CD14-positive monocyte (primary cell): ENCODE data around the gene ZNF423. TPM values are rescaled to one million over a fixed set of nuclear protein-coding genes. Genes with fewer than 3 reads are reported as not detected.

Source experiments
- DNase-seq, 3 donors: peaks; one replicate each; pipeline ENCODE4 v3.0.0-alpha.2; 2011 to 2022
- H2AFZ ChIP-seq: 2 replicates; pipeline ENCODE4 v1.6.0; 2012; ENCODE audit warnings: mild to moderate bottlenecking, low read depth, low read length, inconsistent platforms; ENCODE audit not compliant: insufficient read depth, poor library complexity, severe bottlenecking
- H3K27ac ChIP-seq, 2 donors: 1 replicate in 1 of 2; 2 replicates in 1 of 2; pipeline ENCODE4 v1.5.1; 2012 to 2013; ENCODE audit warnings: low read length in 2 of 2, control low read depth in 1 of 2, inconsistent platforms in 1 of 2, low read depth in 1 of 2, mild to moderate bottlenecking in 1 of 2
- H3K27me3 ChIP-seq, 2 donors: one replicate each; pipeline versions ENCODE4 v1.6.0 to v1.6.1; 2011 to 2013; ENCODE audit warnings: low read length in 2 of 2; ENCODE audit not compliant: control insufficient read depth in 2 of 2, insufficient read depth in 2 of 2
- H3K36me3 ChIP-seq, 2 donors: replicated peaks in 1 of 2; 1 replicate in 1 of 2; 2 replicates in 1 of 2; pipeline versions ENCODE4 v1.5.1 to v1.6.1; 2012 to 2013; ENCODE audit warnings: low read length in 2 of 2, control low read depth in 1 of 2, inconsistent platforms in 1 of 2, mild to moderate bottlenecking in 1 of 2; ENCODE audit not compliant: insufficient read depth in 2 of 2, control insufficient read depth in 1 of 2
- H3K4me1 ChIP-seq, 2 donors: 1 replicate in 1 of 2; 2 replicates in 1 of 2; pipeline versions ENCODE4 v1.5.1 to v1.6.1; 2012 to 2013; ENCODE audit warnings: low read length in 2 of 2, control low read depth in 1 of 2, inconsistent platforms in 1 of 2, mild to moderate bottlenecking in 1 of 2, moderate library complexity in 1 of 2; ENCODE audit not compliant: insufficient read depth in 2 of 2, control insufficient read depth in 1 of 2
- H3K4me2 ChIP-seq: replicated peaks from 2 replicates; pipeline ENCODE3; 2012; ENCODE audit warnings: low read length, moderate library complexity, mild to moderate bottlenecking; ENCODE audit not compliant: poor library complexity, severe bottlenecking; ENCODE audit errors: extremely low read depth
- H3K4me3 ChIP-seq, 3 experiments: fragments of 200-600 bp in 1 of 3; sonication (generic) in 1 of 3; replicated peaks in 1 of 3; 1 replicate in 2 of 3; 2 replicates in 1 of 3; pipeline ENCODE4 v1.5.1; 2011 to 2013; ENCODE audit warnings: low read length in 3 of 3, mild to moderate bottlenecking in 3 of 3, control low read depth in 2 of 3, low read depth in 2 of 3, inconsistent platforms in 1 of 3, moderate library complexity in 1 of 3
- H3K79me2 ChIP-seq: 2 replicates; pipeline ENCODE4 v1.6.0; 2012; ENCODE audit warnings: mild to moderate bottlenecking, control low read depth, inconsistent platforms, low read length, moderate library complexity; ENCODE audit not compliant: insufficient read depth
- H3K9ac ChIP-seq: 2 replicates; pipeline ENCODE4 v1.6.0; 2017; ENCODE audit warnings: low read length, mild to moderate bottlenecking; ENCODE audit not compliant: insufficient read depth, poor library complexity, severe bottlenecking
- H3K9me3 ChIP-seq, 2 donors: replicated peaks in 1 of 2; 1 replicate in 1 of 2; 2 replicates in 1 of 2; pipeline versions ENCODE4 v1.5.1 to v1.6.1; 2012 to 2013; ENCODE audit warnings: low read length in 2 of 2, control low read depth in 1 of 2; ENCODE audit not compliant: control insufficient read depth in 1 of 2, insufficient read depth in 1 of 2
- H4K20me1 ChIP-seq: 2 replicates; pipeline ENCODE4 v1.6.0; 2012; ENCODE audit warnings: mild to moderate bottlenecking, low read length, control low read depth, moderate library complexity; ENCODE audit not compliant: insufficient read depth
- H3K27ac Mint-ChIP-seq, 7 donors: one replicate each; pipeline ENCODE4 v1.8.0; 2020; ENCODE audit warnings: mild to moderate bottlenecking in 7 of 7, mixed read lengths in 7 of 7, moderate library complexity in 6 of 7, inconsistent platforms in 2 of 7
- H3K27me3 Mint-ChIP-seq, 3 donors: one replicate each; pipeline ENCODE4 v1.8.0; 2021 to 2022; ENCODE audit warnings: low read depth in 3 of 3, mild to moderate bottlenecking in 3 of 3, mixed read lengths in 3 of 3, moderate library complexity in 3 of 3, inconsistent platforms in 1 of 3
- H3K36me3 Mint-ChIP-seq, 2 donors: one replicate each; pipeline ENCODE4 v1.8.0; 2020; ENCODE audit warnings: mixed read lengths in 2 of 2, inconsistent platforms in 1 of 2, mild to moderate bottlenecking in 1 of 2
- H3K4me1 Mint-ChIP-seq: one replicate; pipeline ENCODE4 v1.8.0; 2020; ENCODE audit warnings: mild to moderate bottlenecking, mixed read lengths
- H3K4me3 Mint-ChIP-seq, 2 donors: one replicate each; pipeline ENCODE4 v1.8.0; 2020; ENCODE audit warnings: mild to moderate bottlenecking in 2 of 2, mixed read lengths in 2 of 2, moderate library complexity in 1 of 2
- H3K9me3 Mint-ChIP-seq, 7 donors: one replicate each; pipeline ENCODE4 v1.8.0; 2020 to 2022; ENCODE audit warnings: mixed read lengths in 7 of 7, mild to moderate bottlenecking in 6 of 7, moderate library complexity in 6 of 7, inconsistent platforms in 2 of 7
- WGBS: methylation state at CpG from one replicate; pipeline ENCODE4 v1.1.5; 2013; ENCODE audit warnings: missing lambda C conversion rate; ENCODE audit not compliant: insufficient coverage; 5-methylcytosine and 5-hydroxymethylcytosine counted together
- intact Hi-C, 2 donors: fragments of 100-400 bp; cut with micrococcal nuclease; formaldehyde crosslinking; loops; one replicate each; pipeline versions ENCODE4 v1.15.0 to v1.15.1; 2023
- polyA plus RNA-seq, 3 donors: library from polyadenylated mRNA; depleted of rRNA in 1 of 3; unstranded in 2 of 3; stranded (reverse) in 1 of 3; fragments of 300-500 nt in 2 of 3; fragments of >200 nt in 1 of 3; fragmentation: Illumina TruSeq in 2 of 3; gene quantifications; 1 replicate in 2 of 3; 2 replicates in 1 of 3; pipeline ENCODE4 v1.2.3, GENCODE V29; 2012 to 2021
- TF ChIP-seq, protein P1 (sequence below): fragments of 200-600 bp; IDR thresholded peaks from one replicate; pipeline ENCODE4 v1.8.0; 2022; ENCODE audit warnings: antibody characterized with exemption, mild to moderate bottlenecking

Gene ZNF423
- polyA plus RNA-seq, 3 donors: not detected

DNA sequence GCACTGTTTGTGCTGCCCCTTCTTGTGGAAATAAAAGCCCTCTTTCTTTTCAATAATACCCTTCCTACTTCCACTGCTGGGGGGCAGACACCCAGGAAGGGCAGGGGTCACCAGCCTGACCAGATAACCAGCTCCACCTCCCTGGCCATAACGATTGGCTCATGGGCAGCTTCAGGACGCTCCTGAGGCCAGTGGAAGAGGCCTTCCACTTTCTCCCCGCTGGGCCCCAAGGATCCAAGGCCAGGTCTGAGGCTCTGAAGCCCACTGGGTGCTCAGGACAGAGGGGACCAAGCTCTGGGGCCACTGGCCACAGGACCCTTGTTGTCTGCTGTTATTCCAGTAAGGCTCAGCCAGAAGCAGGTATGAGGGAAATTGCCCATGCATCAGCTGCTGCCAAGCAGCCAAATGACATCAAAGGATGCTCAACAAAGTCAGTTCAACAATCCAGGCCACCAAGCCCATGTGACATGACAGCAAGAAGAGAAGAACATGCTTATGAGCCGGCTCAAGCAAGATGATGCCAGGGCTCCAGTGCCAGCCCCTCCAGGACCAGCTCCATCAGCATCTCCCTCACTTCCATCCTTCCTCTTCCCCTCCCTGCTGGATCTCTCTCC, 238.8 kb downstream of the ZNF423 start:
- H3K4me1 Mint-ChIP-seq: no peaks in the 10 kb centered on the region
- no peaks in the 10 kb centered on the region for H3K27me3 Mint-ChIP-seq
- DNase-seq: no peak
- no peaks in the 10 kb centered on the region for H3K36me3 Mint-ChIP-seq
- no peak overlapping the region for H3K4me3 Mint-ChIP-seq
- no peak overlapping the region for H3K27ac ChIP-seq
- no peak overlapping the region for H2AFZ ChIP-seq
- no peak overlapping the region for H3K4me2 ChIP-seq
- H3K9me3 Mint-ChIP-seq: no peaks in the 10 kb centered on the region
- WGBS: 91% methylated on average over 3 of the region's 4 CpGs
- intact Hi-C loops: no loop called here
- no peaks in the 10 kb centered on the region for H3K79me2 ChIP-seq
- no peaks in the 10 kb centered on the region for H3K9me3 ChIP-seq
- no peaks in the 10 kb centered on the region for H3K27me3 ChIP-seq
- TF ChIP-seq, protein P1, sequence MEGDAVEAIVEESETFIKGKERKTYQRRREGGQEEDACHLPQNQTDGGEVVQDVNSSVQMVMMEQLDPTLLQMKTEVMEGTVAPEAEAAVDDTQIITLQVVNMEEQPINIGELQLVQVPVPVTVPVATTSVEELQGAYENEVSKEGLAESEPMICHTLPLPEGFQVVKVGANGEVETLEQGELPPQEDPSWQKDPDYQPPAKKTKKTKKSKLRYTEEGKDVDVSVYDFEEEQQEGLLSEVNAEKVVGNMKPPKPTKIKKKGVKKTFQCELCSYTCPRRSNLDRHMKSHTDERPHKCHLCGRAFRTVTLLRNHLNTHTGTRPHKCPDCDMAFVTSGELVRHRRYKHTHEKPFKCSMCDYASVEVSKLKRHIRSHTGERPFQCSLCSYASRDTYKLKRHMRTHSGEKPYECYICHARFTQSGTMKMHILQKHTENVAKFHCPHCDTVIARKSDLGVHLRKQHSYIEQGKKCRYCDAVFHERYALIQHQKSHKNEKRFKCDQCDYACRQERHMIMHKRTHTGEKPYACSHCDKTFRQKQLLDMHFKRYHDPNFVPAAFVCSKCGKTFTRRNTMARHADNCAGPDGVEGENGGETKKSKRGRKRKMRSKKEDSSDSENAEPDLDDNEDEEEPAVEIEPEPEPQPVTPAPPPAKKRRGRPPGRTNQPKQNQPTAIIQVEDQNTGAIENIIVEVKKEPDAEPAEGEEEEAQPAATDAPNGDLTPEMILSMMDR: no peak
- H4K20me1 ChIP-seq: no peaks in the 10 kb centered on the region
- H3K4me3 ChIP-seq: no peak overlapping the region
- H3K4me1 ChIP-seq: no peaks in the 10 kb centered on the region
- H3K9ac ChIP-seq: no peak overlapping the region
- no peak overlapping the region for H3K27ac Mint-ChIP-seq
- no peaks in the 10 kb centered on the region for H3K36me3 ChIP-seq

DNA sequence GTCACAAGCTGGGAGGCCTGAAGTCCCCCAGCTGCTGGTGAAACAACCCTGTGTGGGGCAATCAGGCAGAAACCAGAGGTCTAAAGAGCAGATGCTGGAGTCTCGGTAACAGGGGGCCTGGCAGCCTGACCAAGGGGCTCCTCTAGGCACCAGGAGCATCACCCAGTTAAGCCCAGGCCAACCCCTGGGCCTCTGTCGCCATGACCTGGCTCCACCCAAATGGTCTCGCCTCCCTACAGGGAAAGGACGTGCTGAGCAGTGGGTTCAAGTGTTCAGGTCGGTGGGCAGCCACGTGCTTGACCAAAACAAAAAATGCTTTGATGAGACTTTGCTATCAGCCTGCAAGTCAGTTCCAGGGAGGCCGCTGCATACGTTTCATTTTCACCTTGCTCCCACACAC, 240.3 kb downstream of the ZNF423 start:
- H3K27me3 ChIP-seq: no peaks in the 10 kb centered on the region
- H3K79me2 ChIP-seq: no peaks in the 10 kb centered on the region
- no peak overlapping the region for H3K9ac ChIP-seq
- H2AFZ ChIP-seq: no peak overlapping the region
- H3K9me3 ChIP-seq: no peaks in the 10 kb centered on the region
- Mint-ChIP-seq H3K4me3 (no peak overlapping the region), H3K27ac (no peak overlapping the region), H3K4me1 (no peaks in the 10 kb centered on the region), H3K9me3 (peaks cover 0 to 2% (median 0%) of the 10 kb centered on the region in 7 donors), H3K27me3 (no peaks in the 10 kb centered on the region), H3K36me3 (no peaks in the 10 kb centered on the region)
- H3K4me2 ChIP-seq: no peak overlapping the region
- no peak overlapping the region for H3K27ac ChIP-seq
- intact Hi-C loops: no loop called here
- TF ChIP-seq, protein P1: no peak
- 97% methylated on average over 6 of the region's 8 CpGs for WGBS
- H3K36me3 ChIP-seq: no peaks in the 10 kb centered on the region
- DNase-seq: no peak
- H3K4me3 ChIP-seq: no peak overlapping the region
- no peaks in the 10 kb centered on the region for H3K4me1 ChIP-seq
- H4K20me1 ChIP-seq: no peaks in the 10 kb centered on the region
